HG03045 (cell line): Measurements from ENCODE around the gene EIF4G1.

ENCODE experiments used
- ATAC-seq: cut with Tn5 transposase; IDR thresholded peaks from one replicate; pipeline ENCODE4 v1.9.1; 2021; ENCODE audit warnings: mild to moderate bottlenecking, moderate library complexity; ENCODE audit not compliant: unreplicated experiment

Gene EIF4G1

DNA sequence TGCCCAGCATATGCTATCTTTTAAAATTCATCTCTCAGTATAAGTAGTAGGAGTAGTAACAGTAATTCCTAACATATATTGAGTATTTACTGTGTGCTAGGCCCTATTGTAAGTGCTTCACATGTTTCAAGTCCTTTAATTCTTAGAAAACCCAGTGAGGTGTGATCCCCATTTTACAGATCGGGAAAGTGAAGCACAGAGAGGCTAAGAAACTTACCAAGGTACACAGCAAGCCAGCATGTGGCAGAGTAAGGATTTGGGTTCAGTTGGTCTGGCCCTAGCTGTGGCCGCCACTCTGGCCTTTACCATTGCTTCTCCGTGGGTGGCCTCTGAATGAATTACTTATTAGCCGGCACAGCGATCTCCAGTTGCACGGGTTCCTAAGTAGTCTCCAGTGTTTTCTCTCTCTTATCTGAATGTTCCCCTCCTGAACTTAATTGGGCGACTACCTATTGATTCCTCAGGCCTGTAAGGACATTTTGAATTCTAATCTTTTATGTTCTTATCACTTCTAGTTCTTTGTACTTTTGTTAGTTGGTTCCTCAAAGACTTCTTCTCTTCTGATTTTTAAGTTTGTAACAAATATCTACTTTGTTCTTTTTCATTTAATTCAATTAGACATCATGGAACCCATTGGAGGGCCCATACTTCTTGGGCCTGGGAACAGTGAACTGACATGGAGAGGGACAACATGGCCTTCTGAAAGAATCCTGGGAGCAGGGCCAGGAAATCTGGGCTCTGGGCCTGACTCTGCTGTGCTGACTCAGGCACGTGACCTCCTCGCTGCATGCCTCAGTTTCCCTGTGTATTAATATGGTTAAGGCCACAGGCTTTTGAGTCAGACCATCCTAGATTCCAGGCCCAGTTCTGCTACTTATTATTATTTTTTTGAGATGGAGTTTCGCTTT, 35.4 kb downstream of the EIF4G1 start:
- no peak for ATAC-seq

DNA sequence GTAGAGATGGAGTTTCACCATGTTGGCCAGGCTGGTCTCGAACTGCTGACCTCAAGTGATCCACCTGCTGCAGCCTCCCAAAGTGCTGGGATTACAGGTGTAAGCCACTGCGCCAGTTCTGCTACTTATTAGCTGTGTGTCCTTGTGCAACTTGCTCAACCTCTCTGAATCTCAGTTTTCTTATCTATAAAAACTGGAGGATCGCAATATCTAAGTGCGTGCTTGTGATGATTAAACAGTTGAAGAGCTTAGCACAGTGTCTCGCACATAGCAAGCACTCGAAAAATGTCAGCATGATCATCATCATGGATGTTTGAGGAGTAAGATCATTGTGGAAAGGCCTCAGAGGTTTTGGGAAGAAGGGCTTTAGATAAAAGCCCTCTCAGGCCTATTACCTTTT, 36.2 kb downstream of the EIF4G1 start:
- no peak for ATAC-seq

DNA sequence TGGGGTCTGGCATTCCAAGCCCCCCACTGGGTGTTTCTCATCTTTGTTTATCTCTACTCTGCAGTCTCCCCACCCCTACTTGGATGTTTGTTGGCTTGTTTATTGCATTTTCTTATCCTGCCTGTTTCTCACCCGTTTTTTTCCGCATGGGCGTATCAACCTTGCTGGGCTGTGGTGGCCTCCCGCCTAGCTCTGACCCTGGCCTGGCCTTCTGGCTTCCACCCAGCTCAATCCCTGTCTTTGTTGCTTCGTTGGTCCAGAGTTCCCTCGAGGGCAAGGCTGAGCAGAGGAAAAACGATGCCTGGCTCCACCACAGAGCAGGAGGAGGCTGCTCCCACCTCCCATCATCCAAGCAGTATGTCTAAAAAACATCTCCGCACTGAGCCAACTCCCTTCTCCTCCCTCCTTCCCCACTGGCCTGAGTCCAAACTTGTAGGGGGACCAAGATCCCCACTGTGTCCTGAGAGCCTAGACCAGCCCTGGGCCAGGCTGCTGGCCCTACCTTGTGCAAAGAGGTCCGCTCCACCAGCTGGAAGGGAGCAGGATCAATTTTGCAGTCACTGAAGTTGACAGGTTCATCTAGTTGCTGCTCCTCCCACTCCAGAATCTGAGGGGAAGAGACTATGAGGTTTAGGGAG, 37.2 kb downstream of the EIF4G1 start:
- ATAC-seq = no peak

DNA sequence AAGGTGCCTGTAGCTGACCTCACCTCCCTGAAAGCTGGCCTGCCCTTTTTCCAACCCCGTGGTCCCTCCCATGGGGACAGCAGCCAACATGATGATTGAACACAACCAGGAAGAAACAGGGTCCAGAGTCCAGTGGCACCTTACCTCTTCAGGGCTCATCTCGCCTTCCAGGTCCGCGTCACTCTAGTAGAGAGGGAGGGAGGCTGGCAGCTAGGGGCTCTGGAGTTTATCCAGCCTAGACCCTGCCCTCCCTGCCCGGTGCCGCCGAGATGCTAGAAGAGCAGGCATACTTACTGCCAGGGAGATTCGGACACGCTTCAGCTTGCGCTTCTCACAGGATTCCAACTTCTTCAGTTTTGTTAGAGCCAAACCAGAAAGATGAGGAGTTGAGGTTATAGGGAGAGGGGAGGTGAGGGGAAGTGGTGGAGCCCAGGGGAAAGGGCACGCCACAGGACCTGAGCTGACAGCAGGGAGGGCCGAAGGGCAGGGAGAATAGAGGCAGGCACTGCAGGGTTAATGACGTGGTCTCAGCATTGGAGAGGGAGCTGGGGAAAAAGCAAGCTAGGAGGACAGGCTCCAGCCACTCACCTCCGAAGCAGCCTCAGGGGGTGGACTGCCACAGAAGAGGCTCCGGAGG, 37.9 kb downstream of the EIF4G1 start:
- no peak for ATAC-seq

DNA sequence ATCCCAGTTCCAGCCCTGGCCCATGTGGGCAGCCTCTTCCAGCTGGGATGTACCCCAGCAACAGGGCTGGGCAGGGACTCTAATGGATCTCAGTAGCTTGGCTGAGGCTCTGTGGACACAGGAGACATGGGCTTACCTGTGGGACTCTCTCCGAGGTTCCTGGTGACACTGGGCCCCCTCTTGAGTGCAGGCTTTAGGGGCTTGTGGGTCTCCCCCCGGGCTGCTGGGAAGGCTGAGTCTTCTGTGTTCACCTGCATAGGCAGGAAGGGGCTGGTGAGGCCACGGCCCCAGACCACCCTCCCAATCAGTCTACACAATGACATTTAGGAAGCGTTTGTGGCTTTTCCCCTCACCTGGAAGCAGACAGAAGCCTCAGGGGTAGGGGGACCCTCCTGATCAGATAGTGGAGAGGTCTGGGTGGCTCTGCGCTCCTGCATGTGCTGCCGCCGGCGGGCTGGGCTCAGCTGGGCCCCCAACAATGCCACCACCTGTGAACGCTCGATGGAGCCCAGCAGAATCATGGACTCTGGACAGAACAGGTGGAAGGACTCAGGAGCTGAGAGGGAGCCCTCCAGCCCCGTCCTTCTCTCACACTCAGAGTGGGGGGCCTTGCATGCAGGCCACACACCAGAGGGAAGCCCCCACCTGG, 38.6 kb downstream of the EIF4G1 start:
- no peak for ATAC-seq

DNA sequence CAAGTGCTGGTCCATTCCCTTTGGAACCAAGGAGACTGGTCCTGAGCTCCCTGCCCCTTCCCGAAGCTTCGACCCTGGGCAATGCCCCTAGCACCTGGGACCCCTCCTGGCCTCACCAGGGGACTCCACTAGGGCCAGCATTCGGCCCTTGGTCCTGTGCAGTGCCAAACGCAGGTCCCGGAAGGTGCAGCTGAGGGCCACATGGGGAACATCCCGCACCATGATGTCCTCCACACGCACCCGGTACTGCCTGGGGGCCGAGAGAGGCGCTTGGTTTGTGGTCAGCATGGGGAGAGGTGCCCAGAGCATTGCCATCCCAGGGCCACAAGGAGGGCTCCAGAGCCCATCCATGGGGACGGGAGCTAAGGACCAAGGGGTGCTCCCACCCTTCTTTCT, 39.1 kb downstream of the EIF4G1 start:
- no peak for ATAC-seq

DNA sequence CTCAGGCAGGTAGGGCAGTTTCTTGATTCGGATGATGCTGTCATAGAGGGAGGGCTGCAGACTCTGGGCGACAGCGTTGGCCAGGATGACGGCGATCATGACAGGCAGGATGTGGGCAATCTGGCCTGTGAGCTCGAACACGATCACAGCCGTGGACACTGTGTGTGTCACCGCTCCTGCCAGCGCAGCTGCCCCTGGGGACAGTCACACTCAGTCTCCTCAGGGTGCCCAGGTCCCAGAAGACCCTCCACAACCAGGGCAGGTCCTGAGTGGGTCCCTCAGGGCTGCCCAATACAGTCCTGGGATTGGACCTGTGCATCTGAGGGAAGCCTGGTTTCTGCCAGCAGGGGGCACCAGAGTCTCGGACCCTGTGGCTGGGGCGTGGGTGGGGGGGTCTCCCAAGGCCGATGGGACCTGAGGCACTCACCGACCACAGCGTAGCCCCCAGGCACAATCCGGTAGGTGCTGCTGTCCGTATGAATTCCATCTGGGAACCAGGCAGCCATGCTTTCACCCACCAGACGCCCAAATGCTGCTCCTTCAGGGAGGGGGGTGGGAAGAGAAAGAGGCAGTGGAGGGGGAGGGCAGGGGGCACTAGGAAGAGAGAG, 39.8 kb downstream of the EIF4G1 start:
- ATAC-seq = no peak

DNA sequence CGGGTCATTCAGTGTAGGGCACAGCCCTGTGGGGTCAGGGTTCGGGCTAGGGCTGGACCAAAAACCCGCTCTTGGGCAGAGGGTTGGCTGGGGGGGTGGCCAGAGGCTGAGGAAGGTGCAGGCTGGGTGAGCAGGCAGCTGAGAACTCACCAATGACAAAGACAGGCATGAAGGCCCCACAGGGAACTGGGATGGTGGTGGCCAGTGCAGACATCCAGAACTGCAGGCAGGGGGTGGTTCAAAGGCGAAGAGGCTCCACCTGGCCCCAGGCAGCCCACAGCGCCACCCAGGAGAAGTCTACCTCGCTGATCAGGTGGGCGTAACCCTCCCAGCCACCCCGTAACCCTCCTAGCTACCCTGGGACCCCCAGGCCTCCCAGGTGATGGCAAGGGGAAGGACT, 40.3 kb downstream of the EIF4G1 start:
- ATAC-seq = no peak

DNA sequence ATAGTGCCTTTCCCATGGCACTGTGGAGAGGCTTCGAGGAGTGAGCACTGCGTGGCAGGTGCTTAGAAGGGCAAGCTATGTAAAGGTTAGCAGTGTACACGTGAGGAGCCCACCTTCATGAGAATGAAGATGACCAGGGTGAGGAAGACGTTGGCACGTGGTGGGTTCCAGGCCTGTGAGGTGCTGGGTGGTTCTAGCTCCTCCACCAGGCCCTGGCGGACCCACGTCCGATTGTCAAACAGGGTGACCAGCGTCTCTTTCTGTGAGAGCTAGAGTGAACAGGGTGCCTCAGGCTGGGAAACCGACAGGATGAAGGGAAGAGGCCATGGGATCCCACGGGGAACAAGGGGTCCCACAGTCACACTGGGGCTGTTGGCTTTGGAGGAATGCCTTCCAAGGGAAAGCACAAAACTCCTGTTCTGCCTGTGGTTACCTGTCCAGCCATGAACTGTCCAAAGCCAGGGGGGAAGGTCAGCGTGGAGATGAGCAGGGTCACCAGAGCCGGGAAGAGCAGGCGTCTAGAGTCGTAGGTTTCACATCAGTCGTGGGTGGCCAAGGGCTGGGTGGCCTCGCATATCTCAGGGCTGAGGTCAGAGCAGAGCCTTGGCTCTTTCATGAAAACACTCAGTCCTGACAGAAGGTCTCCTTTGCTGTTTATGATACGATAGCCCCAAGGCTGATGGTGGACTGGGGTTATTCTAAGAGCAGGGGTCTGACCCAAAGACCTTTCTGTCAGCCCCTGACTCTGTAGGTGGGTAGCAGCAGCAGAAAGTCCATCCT, 41.0 kb downstream of the EIF4G1 start:
- no peak for ATAC-seq

DNA sequence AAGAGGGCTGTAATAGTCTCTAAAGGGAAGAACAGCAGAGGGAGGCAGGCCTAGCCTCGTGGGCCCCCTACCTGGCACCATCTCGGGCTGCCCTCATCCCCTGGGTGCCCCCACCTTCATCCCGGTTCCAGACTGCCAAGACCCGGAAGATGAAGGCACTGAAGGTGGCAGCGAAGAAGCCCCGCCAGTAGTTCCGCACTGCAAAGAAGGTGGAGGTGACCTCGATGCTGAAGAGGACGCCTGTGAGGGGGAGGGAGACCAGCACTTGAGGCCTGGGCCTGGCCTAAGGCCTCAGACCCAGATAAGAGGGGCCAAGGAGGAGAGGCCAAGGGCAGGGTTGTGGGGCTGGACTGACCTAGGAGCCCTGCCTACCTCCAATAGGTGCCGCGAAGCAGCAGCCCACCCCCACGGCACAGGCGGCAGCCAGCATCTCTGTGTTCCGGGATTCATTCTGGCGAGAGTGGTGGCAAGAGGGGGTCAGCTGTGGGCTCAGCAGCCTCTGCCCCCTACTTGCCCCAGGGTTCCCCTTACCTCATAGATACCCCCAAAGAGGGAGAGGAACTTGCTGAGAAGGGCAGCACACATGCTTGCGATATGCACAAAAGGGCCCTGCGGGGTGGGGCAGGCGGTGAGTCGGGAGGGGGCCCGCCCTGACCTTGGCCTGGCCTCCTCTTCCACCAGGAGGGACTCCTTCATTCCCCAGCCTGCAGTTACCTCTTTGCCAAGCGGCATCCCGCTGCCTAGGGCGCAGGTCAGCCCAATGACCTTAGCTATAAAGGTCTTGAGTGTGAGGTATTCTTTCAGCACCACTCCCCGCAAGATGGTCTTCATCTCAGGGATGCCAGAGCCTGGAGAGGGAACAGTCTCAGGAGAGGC, 43.1 kb downstream of the EIF4G1 start:
- no peak for ATAC-seq

DNA sequence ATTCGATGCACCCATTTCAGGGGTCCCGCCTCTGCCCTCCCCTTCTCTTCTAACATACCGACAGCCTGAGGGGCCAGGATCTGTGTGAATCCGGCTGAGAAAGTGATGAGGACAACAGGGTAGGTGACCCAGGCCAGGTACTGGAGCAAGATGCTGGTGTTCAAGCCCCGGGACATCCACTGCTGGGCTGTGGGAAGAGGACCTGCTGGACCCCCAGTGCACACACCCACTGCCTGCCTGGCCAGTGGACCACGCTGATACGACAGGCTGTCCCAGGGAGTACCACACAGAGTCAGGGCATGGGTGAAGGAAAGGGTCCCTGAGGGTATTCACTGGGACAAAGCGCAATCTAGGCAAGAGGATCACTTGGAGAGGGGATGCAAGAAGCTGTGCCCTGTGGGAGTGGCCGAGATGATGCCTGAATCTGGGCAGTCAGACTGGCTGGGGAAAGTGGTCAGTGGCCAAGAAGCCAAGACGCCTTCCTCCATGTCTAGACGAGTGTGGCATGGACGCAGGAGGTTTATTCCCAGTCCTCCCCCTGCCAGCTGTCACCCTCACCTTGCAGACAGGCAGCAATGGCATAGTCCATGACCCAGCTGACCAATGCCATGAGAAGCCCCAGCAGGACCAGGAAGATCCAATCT, 43.8 kb downstream of the EIF4G1 start:
- no peak for ATAC-seq

DNA sequence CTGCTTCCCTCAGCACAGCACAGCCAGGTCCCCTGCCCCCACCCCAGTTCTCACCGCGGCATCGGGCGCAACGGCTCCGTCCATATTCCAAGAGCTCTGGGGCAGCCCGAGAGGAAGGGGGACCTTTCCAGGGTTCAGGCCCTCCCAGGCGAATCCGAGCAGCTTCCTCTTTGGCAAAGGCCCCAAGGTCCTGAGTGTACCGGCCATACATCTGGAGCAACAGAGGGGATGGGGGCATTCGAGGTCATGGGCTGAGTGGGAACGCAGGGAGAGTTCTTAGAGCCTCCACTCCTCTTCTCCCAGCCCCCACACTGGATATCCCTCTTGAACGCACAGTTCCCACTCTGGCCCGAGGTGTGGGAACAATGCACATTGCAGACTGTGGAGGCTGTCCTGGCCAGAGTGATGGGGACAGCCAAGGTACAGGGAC, 44.5 kb downstream of the EIF4G1 start:
- no peak for ATAC-seq

DNA sequence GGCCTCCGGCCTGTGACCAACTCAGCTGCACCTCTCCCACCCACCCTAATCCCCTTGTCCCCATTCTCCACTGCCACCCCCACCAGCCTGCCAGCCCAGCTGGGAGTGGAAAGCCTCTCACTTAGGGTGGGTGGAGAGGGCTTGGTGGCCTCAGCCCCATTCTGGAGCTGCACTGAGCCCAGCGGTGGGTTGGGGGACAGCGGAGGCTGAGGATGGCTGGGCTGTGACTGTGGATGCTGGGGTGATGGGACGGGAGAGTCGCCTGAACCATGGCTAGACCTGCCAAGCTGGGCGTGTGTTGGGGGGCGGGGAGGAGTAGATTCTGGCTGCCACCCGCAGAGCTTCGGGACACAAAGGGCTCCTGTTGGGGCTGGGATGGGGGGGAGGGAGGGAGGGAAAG, 45.2 kb downstream of the EIF4G1 start:
- ATAC-seq = no peak

DNA sequence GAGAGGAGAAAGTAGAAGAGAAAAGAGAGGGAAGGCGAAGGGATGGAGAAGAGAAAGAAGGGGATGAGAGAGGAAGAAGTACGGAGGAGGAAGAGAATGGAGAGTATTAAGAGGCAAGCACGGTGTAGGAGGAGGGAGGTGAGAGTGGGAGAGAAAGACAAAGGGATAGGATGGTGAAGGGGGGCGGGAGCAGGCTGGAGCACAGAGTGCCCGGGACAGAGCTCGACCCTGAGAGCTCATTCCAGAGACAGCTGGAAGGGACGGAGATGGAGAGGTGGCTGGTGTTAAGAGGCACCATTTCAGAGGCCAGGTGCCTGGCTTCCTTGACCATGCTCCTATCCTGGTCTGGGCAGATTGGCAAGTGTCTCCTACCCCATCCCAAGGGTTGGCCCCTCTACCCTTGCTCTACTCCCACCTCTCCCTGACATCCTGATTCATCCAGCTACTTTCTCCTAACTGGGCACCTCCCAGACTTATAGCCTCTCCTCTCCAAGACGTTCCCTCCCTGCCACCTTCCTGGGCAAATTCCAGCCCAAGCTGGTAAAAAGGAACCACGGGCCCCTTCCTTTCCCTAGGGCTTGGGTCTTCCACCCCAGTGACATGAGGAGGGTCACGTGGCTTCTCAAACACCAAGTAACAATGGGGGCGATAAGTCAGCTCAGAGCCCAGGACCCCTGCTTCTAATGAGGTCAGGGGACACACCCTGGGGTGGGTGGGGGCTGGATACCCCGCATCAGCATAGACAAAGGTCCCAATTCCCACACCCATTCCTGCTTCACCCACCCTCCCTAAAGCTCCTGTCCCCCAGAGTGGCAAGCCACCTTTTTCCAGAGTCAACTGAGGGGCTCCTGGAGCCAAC, 45.9 kb downstream of the EIF4G1 start:
- ATAC-seq = no peak

DNA sequence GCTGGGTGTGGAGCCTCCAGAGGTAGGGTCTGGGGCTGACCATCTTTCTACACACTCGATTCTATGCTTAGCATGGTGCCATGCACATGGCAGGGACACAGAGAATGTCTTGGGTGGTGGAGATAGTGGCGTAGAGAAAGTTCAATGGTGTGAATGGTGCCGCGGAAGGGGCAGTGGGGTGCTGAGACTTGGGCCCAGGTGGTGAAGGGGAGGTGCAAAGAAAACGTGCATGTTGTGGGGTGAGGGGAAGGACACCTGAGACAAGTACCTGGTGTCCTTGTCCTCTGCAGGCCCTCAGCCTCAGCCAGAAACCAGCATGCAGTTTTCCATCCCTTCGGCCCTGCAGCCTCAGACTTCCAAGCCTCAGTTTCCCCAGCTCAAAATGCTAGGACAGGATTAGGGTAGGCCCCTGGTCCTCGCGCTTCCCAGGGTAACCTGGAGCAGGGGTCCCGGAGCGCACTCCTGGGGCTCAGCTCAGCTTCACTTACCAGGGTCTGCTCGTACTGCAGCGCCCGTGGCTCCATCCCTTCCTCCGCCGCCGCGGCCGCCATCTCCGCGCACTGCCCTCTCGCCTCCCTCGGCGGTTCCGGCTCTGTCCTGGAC, 46.6 kb downstream of the EIF4G1 start:
- ATAC-seq = no peak

DNA sequence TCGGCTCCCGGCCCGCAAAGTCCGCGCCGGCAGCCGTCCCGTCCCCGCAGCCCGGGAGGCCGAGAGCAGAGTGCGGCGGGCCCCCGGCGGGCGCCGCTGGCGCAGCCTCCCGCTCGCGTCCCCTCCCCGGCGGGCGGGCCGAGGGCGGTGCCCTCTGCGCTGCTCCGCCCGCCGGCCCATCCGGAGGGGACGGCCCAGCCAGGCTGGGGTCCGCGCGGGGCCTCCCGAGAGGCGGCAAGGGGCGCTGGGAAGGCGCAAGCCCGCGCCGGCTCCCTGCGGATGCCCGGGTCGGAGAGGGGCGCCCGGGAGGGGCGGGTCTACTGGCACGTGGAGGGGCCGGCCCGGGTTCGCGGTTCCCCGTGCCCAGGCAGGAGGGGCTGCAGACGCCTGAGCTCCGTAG, 47.1 kb downstream of the EIF4G1 start, which contains the start of the genes CLCN2 and POLR2H:
Gene CLCN2 (minus strand): TSS at position 74 of the 400 bp plus-strand sequence. CDS start 126 bp downstream, outside the sequence.
Gene POLR2H (plus strand): TSS at position 179 of the 400 bp plus-strand sequence. CDS start 1,783 bp downstream, outside the sequence.
- peak; percentile 40 for ATAC-seq
